ENCODE measurements around the gene SELENBP1. TPM values are rescaled to one million over a fixed set of nuclear protein-coding genes. Genes with fewer than 3 reads are reported as not detected.

The SELENBP1 gene
- total RNA-seq, 1 experiment from 2014 or later = 7.8 TPM

DNA sequence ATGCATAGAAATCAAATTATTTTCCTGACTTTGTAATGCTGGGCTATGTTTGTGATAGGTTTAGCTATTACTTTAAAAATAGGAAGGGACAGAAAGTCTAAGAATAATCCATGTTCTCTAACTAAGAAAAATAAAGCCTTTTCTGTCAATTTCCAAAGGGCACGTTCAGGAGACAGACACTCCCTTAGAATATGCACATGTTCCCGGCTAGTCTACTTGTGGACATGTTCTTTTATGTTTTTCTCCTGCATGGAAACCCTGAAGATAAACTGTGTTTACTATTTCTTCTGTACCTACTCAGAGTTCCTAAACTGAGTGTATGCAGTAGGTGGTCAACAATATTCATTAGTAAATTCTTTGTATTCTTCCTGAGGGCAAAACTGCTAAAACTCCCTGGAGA lies 39.4 kb upstream of the SELENBP1 start:
- BruUV-seq (replicated peaks) = no TSS peak

DNA sequence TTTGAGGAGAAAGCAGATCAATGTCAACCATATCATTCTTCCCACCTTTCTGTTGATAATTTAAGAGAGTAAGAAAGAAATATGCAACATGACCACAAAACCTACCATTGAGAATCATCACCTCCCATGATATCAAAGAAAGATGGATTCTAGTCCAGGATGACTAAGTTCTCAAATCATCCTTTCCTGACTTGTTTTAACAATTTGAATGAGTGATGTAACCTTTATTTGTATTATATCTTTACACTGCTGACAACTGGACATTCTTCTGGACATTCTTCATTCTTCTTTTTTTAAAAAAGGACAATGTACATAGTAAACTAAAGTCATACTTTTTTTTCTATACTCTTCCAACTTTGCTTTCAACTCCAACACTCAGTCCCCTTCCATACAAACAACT lies 36.4 kb upstream of the SELENBP1 start:
- intact Hi-C loops (cut with micrococcal nuclease; ENCODE audit: unreplicated experiment) = no loop called here
- H3K27ac Mint-ChIP-seq (ENCODE audit: unreplicated experiment) = no peak overlapping the region
- H3K27me3 Mint-ChIP-seq (ENCODE audit: unreplicated experiment) = no peaks in the 10 kb centered on the region
- CTCF ChIA-PET = interaction anchor here (0.6 kb wide), 1 partner anchor 94 kb away, joined by 7 read pairs; no protein-coding TSS in a partner anchor
- TF ChIP-seq, protein P1, sequence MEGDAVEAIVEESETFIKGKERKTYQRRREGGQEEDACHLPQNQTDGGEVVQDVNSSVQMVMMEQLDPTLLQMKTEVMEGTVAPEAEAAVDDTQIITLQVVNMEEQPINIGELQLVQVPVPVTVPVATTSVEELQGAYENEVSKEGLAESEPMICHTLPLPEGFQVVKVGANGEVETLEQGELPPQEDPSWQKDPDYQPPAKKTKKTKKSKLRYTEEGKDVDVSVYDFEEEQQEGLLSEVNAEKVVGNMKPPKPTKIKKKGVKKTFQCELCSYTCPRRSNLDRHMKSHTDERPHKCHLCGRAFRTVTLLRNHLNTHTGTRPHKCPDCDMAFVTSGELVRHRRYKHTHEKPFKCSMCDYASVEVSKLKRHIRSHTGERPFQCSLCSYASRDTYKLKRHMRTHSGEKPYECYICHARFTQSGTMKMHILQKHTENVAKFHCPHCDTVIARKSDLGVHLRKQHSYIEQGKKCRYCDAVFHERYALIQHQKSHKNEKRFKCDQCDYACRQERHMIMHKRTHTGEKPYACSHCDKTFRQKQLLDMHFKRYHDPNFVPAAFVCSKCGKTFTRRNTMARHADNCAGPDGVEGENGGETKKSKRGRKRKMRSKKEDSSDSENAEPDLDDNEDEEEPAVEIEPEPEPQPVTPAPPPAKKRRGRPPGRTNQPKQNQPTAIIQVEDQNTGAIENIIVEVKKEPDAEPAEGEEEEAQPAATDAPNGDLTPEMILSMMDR (IDR thresholded peaks at IDR 0.05; ENCODE audit: unreplicated experiment) = no peak
- no TSS peak for BruUV-seq (replicated peaks)
- H3K36me3 Mint-ChIP-seq (ENCODE audit: insufficient read depth, unreplicated experiment) = peaks cover 72% of the 10 kb centered on the region
- H3K9me3 Mint-ChIP-seq (ENCODE audit: low read depth, unreplicated experiment) = no peaks in the 10 kb centered on the region
- no peaks in the 10 kb centered on the region for H3K4me1 Mint-ChIP-seq (ENCODE audit: low read depth, unreplicated experiment)
- H3K4me3 Mint-ChIP-seq (ENCODE audit: low read depth, unreplicated experiment) = no peak overlapping the region
- DNase-seq = no peak

More for the DNA sequence above, 39.4 kb upstream of the SELENBP1 start:
- no peaks in the 10 kb centered on the region for H3K9me3 Mint-ChIP-seq (ENCODE audit: low read depth, unreplicated experiment)
- intact Hi-C loops (cut with micrococcal nuclease; ENCODE audit: unreplicated experiment) = no loop called here
- no peak for DNase-seq
- no peaks in the 10 kb centered on the region for H3K27me3 Mint-ChIP-seq (ENCODE audit: unreplicated experiment)
- no peaks in the 10 kb centered on the region for H3K4me1 Mint-ChIP-seq (ENCODE audit: low read depth, unreplicated experiment)
- peaks cover 71% of the 10 kb centered on the region for H3K36me3 Mint-ChIP-seq (ENCODE audit: insufficient read depth, unreplicated experiment)
- H3K27ac Mint-ChIP-seq (ENCODE audit: unreplicated experiment) = no peak overlapping the region
- H3K4me3 Mint-ChIP-seq (ENCODE audit: low read depth, unreplicated experiment) = no peak overlapping the region
- TF ChIP-seq, protein P1 (IDR thresholded peaks at IDR 0.05; ENCODE audit: unreplicated experiment) = no peak
- CTCF ChIA-PET = no interaction called here

DNA sequence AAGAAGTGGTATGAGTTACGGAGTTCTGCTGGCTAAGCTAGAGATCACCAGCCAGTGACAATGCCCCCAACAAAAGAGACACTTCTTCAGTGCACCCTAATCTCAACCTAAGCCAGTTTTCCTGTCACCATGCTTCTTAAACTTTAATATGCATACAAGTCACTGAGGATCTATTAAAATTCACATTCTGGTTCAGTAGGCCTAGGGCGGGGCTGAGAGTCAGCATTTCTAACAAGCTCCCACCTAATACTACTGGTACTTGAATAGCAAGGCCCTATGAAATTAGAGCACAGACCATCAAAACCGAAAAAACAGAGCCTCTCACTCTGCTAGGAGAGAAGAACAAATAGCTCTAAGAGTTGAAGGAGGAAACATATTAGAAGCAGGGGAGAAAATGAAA lies 34.8 kb upstream of the SELENBP1 start:
- Mint-ChIP-seq H3K27ac (ENCODE audit: unreplicated experiment) (no peak overlapping the region), H3K36me3 (ENCODE audit: insufficient read depth, unreplicated experiment) (peaks cover 73% of the 10 kb centered on the region), H3K4me3 (ENCODE audit: low read depth, unreplicated experiment) (no peak overlapping the region), H3K9me3 (ENCODE audit: low read depth, unreplicated experiment) (no peaks in the 10 kb centered on the region), H3K4me1 (ENCODE audit: low read depth, unreplicated experiment) (peaks cover 2% of the 10 kb centered on the region), H3K27me3 (ENCODE audit: unreplicated experiment) (no peaks in the 10 kb centered on the region)
- CTCF ChIA-PET = interaction anchor here (0.7 kb wide), 2 partner anchors 37 to 106 kb away, joined by 3 to 6 read pairs; no protein-coding TSS in a partner anchor
- BruUV-seq (replicated peaks) = no TSS peak
- TF ChIP-seq, protein P1 (IDR thresholded peaks at IDR 0.05; ENCODE audit: unreplicated experiment) = no peak
- DNase-seq = no peak
- intact Hi-C loops (cut with micrococcal nuclease; ENCODE audit: unreplicated experiment) = no loop called here

DNA sequence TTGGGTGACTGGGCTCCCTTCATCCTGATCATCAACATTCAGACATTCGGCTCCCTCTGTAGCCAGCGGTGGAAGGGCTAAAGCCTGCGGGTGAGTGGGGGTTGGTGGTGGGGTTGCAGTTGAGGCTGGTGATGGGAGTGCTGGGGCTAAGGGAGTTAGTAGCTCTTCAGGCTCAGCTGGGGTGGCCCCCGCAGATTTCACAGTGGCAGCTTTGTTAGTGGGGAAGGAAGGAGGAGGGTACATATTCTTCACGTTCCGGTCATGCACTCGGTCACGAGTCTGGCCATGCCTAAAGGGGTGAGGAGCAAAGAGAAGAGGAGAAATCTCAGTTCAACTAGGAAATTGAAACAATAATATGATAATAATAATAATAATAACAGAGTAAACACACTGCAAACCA lies 33.7 kb upstream of the SELENBP1 start:
- Mint-ChIP-seq H3K36me3 (ENCODE audit: insufficient read depth, unreplicated experiment) (peaks cover 83% of the 10 kb centered on the region), H3K27ac (ENCODE audit: unreplicated experiment) (no peak overlapping the region), H3K27me3 (ENCODE audit: unreplicated experiment) (no peaks in the 10 kb centered on the region), H3K9me3 (ENCODE audit: low read depth, unreplicated experiment) (no peaks in the 10 kb centered on the region), H3K4me1 (ENCODE audit: low read depth, unreplicated experiment) (peaks cover 13% of the 10 kb centered on the region), H3K4me3 (ENCODE audit: low read depth, unreplicated experiment) (no peak overlapping the region)
- DNase-seq = no peak
- BruUV-seq (replicated peaks) = no TSS peak
- intact Hi-C loops (cut with micrococcal nuclease; ENCODE audit: unreplicated experiment) = no loop called here
- TF ChIP-seq, protein P1 (IDR thresholded peaks at IDR 0.05; ENCODE audit: unreplicated experiment) = no peak
- CTCF ChIA-PET = interaction anchor here (0.6 kb wide), 1 partner anchor 105 kb away, joined by 4 read pairs; the partner anchor contains the start of gene CGN
